ENCODE data around the gene MANEA.

The MANEA gene

DNA sequence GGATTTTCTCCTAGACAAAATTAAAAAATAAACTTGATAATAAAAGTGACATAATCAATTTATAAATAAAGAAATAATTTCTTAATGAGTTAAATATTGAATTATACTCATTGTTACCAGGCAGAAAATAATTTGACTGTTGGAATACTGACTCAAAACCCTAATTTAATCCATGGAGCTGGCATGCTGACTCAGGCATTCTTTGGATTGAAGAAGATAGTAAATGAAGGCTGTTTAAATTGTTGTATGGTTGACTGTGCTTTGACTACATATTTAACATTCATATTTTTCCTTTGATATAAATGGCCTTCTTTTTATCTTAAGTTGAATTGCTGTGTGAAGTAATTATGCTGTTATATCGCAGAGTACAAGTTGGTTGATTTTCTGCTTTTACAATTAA is 11.7 kb downstream of the MANEA start:
- DNase-seq, result no peak

DNA sequence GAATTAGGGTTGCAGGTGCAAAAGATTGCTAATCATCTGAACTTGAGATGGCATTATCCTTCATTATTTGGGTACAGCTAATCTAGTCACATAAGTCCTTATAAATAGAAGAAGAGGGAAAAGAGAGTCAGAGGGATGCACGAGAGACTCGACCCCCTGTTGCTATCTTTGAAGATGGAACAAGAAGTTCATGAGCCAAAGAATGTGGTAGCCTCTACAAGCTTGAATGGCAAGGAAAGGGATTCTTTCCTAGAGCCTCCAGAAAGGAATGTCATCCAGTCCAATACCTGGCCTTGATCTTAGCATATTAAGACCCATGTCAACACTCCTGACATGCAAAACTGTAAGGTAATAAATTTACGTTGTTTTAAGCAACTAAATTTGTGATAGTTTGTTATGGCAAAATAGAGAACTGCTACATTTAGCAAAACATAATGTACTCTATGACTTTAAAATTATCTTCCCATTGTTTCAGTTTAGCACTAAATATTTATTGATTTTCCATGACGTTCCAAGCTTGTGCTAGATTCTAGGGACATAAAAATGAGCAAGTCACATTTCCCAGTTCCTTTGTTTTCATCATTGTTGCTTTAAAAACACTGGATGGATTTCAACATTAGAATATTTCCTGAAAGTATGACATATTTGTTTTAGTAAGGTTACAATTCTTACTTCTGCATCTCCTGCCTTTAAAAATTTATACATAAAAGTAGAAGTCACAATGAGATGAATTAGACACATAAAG is 12.7 kb downstream of the MANEA start:
- no peak for DNase-seq

DNA sequence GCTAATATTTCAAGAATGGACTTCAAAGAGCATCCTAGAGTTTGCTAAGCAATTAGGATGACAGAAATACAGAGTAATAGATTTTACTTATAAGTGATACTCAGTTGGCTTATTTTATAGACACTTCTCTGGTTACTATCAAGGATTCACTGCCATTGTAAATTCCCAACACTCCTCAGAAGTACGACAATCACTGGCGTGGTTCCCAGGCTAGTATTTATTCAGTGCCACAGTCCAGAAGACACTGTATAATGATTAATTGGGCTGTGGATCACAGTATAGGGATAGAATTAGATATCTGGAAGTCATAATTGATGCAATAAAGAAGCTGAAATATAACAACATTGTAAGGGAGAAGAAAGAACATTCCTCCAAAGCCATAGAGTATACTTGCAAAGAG is 15.7 kb downstream of the MANEA start:
- DNase-seq, result no peak

DNA sequence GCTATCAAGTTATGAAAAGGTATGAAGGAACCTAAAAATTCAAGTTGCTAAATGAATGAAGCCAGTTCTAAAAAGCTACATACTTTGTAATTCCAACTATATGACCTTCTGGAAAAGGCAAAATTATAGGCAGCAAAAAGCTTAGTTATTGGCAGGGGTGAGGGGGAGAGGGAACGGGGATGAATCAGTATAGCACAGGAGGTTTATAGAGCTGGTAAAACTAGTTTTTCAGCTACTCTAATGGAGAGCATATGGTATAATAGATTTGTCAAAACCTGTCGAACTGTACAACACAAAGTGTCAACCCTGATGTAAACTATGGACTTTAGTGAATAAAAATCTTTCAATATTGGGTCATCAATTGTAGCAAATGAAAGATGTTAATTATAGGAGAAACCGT is 18.7 kb downstream of the MANEA start:
- DNase-seq, result no peak

DNA sequence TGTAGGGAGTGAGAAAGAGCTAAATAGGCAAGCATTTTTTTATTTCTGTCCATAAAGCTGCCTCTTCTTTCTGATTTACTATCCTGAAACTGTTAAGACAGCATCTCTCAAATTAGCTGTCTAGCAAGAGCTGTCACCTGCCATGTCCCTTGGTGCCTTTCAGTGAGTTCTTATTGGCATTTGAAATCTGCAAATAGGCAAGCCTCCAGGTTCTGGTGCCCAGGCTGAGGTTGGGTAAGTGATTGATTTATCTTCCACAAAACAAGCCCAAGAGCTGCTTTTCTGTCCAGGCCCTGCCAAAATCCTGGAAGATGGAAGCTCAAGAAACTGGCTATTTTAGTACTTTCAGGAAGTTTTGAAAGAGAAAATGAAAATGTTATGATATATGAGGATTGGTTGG is 22.4 kb downstream of the MANEA start:
- no peak for DNase-seq

DNA sequence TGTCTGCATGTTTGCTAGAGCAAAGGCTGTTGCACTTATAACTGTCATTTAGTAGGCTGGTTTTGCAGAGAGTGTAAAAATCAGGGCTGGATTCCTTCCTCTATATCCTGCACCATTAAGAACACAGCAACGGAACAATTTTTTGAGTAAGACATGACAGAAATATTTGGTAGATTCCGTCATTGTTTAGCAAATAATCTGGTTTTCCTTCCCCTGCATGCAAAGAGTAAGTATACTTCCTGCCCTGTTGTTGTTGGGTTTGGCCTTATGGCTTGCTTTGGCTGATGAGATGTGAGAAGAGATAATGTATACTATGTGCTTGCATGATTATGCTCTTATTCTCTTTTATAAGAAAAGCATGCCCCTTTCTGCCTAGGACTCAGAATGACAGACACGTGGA is 23.8 kb downstream of the MANEA start:
- DNase-seq, result no peak

DNA sequence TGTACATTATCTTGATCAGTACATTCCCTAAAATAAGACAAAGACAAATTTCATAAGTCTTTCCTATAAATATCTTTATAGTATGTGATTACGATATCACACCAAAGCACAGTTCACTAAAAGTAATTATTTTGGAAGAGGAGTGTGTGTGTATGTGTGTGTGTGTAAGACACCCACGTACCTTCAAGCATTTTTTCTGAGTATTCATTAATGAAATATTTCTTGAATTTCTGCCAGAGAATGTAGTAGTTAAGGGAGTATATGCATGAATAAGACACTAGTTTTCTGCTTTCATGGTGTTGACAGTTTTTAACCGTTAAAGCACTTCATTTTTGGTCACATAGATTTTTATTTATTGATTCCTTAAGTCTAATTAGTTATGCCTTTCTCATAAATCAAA is 36.8 kb downstream of the MANEA start:
- DNase-seq, result no peak

DNA sequence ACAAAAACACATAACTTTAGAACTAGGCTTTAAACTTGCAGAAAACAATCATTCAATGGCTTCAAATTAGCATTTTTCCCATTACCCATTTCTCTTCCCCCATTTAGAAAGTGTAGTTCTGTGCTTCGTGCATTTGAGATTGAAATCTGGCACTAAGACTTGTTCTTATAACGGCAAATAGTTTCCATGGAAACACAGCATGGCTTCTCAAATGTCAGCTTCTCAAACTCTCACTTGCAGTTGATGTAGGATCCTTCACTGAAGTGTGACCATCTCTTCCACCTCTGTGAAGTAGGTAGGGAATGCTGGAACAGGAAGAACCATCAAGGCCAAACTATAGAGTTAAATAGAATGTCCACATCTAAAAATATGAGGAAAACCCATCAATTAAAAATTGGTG is 52.2 kb downstream of the MANEA start:
- DNase-seq, result no peak

DNA sequence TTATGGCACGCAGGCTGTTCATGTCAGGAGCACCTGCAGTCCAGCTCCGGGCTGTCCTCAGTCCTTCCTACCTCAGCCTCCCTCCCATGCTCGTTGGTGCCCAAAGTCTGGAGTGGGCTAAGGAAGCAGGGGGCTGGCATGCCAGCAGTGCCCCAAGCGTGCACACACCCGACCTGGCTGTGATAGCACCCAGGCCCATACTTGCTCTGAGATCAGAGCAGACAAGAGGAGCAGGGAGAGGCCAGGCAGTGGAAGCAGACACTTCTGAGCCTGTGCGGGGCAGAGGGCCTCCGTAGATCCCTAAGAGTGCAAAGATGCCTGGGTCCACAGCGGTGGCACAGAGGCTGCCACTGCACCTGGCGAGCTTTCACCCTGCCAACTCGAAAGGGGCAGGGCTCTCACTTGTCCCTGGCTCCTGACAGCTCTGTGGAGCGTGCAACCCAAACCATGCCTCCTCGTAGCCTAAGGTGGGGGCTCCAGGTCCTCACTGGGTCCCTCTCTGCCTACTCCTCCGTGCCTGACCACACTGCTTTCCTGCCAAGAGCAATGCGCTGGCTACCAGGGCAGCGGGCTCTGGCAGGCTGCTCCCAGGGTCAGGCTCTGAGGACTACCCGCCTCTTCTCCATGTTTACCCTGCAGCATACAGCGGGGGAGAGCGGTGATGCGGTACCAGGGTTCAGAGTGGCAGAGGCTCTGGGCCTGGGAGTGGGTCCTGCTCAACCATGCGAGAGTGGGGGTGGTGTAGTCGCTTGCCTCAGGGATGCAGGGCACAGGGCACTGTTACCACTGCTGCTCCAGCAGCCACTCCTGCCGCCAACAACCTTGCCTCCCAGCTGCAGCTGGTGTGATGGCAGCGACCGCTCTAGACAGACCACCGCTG is 59.5 kb downstream of the MANEA start:
- no peak for DNase-seq

DNA sequence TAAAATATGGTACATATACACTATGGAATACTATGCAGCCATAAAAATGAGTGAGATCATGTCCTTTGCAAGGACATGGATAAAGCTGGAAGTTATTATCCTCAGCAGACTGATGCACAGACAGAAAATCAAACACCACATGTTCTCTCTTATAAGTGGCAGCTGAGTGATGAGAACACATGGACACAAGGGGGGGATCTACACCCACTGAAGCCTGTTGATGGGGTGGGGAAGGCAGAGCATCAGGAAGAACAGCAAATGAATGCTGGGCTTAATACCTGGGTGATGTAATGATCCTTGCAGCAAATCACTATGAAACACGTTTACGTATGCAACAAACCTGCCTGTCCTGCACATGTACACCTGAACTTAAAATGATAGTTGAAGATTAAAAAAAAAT is 71.3 kb downstream of the MANEA start:
- DNase-seq, result no peak

DNA sequence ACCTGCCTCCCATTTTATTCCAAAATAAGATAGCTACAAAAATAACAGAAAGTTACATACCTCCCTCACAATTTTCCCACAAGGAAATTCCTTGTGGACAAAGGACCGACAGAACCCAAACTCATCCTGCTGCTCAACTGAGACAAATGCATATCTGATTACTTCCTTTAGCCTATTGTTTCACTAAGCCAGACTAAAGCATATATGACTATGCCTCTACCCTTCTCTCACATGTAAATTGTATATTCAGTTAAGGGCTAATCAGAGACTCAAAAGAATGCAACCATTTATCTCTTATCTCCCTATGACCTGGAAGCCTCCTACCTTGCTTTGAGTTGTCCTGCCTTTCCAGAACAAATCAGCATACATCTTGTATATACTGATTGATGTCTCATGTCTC is 72.1 kb downstream of the MANEA start:
- no peak for DNase-seq

DNA sequence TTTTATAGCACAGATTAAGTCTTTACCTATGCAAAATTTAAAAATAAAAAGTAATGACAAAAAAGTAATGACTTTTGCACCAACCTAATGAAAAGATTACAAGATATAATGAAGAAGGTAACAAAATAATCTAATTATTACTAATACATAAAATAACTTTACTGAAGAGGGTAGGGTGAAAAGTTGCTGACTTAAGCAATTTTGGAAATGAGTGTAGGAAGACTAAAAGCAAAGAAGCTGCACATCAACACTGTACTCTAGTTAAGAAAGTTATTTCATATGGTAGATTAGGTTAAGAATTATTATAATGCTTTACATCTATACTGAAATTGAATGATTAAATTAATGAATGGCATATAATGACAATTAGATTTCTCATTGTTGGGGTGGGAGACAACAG is 76.8 kb downstream of the MANEA start:
- no peak for DNase-seq

DNA sequence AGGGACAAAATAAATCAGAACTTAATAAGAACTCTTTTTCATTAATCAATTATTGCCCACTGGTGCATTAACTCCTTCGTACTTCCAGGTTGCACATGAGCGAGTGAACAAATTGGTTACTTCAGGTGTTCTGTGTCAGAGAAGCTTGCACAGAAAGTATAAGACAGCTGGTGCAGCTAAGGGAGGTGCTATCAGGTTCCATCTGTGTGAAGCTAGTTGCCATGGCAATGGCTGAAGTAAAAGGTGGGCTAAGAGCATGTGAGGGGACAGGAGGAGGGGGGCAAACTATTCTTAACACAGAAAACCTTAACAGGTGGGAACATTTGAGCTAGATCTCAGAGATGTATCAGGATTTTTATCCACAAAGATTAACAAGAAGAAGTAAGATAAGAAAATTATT is 81.6 kb downstream of the MANEA start:
- no peak for DNase-seq
